ENCODE data around the gene DISC1.
A peak's percentile ranks its signal among the peaks of the same experiment; 100 is the strongest.
"Not testable (repeated sequence)": the region's sequence is repeated elsewhere in the genome, so short reads cannot be mapped to it uniquely, and the experiment has no call there.

Gene DISC1

GRCh38 chr1:231933711-231934626, 307.4 kb downstream of the DISC1 start:
- no peak for DNase-seq (ENCODE audit: low read depth)

DNA sequence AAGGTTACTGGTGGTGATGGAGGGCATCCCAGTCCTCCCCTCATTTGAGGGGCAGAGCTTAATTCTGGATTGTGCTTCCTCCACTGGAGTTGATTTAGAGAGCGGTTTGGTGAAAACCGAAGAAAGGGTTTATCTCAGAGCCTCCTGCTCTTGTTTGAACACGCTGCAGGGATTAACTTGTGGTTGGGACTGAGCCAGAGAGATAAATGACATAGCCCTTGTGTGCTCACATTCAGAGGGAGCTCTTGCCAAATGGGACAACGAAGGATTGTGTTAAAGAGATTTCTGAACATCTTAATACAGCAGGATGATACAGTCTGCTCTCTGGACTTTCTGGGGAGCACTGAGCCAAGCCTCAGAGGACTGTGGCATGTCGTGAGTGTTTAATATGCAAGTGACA, 308.2 kb downstream of the DISC1 start:
- DNase-seq (ENCODE audit: low read depth) = no peak

DNA sequence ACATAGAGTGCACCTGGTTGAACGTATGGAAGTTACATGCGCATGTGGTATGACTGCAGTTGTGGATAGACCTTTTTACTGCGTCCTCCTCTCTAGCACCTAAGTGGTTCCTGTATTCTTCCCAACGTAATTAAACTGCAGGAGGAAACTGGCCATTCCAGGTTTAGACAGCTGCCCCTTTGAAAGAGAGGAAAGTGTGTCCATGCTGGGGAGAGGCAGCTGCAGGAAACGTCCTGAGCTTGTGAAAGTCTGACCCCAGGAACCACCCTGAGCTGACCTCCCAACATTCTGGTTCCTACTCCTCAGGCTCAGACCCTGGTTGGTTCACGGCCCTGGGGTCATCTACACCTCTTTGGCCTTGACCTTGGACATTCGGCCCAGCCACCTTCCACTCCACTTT, 309.3 kb downstream of the DISC1 start:
- DNase-seq (ENCODE audit: low read depth) = no peak

- DNase-seq (ENCODE audit: low read depth) = no peak
Measured at GRCh38 chr1:231936983-231937775, 310.6 kb downstream of the DISC1 start.

- DNase-seq (ENCODE audit: low read depth) = no peak
Measured at GRCh38 chr1:231938211-231938610, 311.6 kb downstream of the DISC1 start.

DNA sequence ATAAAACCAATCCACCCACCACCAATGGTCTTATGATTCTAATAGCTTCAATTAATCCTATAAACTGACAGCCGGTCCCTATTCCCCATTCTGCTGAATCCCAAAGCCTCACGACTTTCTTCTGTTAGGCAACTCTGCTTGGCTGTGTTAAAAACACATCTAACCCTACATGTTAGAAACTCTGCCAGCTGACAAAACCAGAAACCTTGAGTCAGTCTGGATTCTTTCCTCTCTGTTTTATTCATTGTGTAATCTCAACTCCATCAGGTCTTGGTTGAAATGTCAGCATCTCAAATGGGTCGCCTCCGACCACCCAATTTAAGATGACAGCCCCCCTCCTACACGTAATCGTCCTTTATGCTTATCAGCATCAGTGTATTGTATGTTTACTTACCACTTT, 312.1 kb downstream of the DISC1 start:
- no peak for DNase-seq (ENCODE audit: low read depth)

GRCh38 chr1:231939118-231939517, 312.5 kb downstream of the DISC1 start:
- no peak for DNase-seq (ENCODE audit: low read depth)

DNA sequence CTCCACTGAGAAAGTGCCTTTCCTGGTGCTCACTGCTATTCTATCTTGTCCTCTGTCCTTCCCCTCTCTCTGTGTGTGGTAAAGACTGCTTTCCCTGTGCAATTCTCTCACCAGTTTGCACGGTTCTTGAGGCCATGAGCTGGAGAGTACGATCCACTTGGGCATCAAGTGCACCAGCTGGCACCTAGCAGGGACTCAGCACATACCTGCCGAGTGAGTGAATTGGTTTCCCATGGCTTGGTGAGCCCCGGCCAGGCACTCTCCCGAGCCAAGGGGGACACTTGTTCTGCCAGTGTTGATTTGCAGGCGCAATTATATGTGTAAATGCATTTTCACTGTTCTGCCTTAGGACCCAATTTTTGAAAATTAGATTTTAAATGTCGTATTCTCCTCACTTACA, 313.5 kb downstream of the DISC1 start:
- DNase-seq (ENCODE audit: low read depth) = no peak

GRCh38 chr1:231940701-231941100, 314.1 kb downstream of the DISC1 start:
- no peak for DNase-seq (ENCODE audit: low read depth)

DNA sequence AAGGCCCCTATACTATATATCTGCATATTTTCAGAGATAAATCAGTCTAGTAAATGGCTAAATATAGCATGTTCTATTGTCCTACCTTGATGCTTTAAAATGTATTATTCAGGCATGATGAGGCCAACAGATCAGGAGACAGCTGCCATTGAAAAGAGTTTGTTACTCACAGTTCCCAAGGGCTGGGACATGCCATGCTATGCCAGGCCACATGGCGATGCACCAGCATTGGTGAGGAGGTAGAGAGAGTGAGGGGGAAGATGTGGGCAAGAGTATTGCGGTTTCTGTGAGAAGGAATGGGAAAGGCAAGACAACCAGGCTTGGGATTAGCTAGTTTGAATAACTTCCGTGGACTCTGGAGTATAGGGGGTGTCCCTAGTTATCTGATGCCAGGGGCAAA, 316.5 kb downstream of the DISC1 start:
- no peak for DNase-seq (ENCODE audit: low read depth)

DNA sequence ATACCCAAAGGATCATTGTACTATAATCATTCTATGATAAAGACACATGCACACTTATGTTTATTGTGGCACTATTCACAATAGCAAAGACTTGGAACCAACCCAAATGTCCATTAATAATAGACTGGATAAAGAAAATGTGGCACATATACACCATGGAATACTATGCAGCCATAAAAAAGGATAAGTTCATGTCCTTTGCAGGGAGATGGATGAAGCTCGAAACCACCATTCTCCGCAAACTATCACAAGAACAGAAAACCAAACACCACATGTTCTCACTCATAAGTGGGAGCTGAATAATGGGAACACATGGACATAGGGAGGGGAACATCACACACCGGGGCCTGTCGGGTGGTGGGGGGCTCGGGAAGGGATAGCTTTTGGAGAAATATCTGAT, 321.5 kb downstream of the DISC1 start:
- DNase-seq (ENCODE audit: low read depth) = not testable (repeated sequence)

GRCh38 chr1:231949277-231950091, 322.9 kb downstream of the DISC1 start:
- DNase-seq (ENCODE audit: low read depth) = no peak

DNA sequence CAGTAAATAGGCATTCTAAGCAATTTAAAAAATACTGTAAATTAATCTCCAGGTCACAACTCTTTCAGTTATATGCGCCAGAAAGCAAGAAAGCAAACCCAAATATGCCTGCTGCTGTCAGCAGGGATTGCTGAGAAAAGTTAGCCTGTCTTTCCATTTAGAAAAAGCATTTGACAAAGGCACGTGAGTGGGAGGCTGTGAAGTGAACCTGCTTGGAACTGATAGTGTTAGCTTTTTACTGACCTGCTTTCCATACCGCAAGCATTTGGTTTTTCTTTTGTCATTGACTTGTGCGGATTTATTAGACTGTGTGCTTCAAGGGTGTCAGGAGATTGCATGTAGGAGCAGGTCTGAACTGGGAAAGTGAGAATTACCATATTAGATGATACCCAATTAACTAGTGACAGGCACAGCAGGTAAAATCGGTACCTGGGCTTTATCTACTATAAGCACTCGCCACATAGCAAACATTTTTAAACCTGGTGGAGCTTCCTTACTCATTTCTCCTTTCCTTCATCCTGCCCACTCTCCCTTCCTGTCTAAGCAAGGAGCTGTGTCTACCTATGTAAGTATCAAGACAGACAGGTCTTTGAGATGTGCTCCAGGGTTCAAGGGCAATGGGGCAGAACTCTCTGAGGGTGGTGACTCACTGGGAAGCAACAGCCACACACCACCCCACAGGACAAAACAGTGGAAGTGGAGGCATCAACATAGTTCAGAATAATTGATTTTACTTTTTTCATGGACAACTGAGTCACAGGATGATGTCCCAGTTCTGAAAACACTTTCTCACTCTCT, 323.9 kb downstream of the DISC1 start:
- DNase-seq (ENCODE audit: low read depth) = no peak

DNA sequence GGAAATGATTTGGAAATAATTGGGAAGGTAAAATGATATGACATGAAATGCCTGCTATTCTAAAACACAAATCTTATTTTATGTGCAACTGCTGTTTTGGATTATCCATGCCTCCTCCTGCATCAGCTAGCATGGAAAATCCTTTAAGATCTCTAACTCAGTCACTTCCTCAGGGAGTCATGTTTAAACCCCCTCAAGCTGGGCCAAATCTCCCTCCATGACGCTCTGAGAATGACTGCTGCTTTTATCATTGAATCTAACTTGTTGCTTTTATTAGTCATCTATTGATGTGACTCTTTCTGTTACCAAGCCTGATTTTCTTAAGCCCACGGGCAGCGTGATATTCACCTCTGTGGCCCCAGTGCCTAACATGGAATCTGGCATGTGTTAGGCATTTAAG, 324.8 kb downstream of the DISC1 start:
- DNase-seq (ENCODE audit: low read depth) = peak; percentile 24

- DNase-seq (ENCODE audit: low read depth) = no peak
Measured at GRCh38 chr1:231952154-231952553, 325.6 kb downstream of the DISC1 start.

DNA sequence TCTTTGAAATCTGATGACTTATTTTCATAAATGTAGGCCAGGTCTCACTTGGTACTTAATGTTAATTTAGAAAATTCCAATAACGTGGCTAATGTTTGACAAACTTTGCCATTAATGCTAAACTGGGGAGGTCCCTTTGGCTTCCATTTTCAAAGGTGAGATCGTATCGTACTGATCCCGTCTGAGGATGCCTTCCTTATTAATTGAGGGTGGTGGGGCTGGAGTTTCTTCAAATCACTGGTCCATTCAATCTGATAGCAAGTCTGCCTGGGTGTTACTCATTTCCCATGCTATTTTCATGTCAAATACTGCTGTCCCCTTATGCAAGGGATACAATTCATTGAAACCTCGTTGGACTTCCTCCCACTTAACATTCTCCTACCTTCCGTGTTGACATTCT, 327.1 kb downstream of the DISC1 start:
- DNase-seq (ENCODE audit: low read depth) = no peak

DNA sequence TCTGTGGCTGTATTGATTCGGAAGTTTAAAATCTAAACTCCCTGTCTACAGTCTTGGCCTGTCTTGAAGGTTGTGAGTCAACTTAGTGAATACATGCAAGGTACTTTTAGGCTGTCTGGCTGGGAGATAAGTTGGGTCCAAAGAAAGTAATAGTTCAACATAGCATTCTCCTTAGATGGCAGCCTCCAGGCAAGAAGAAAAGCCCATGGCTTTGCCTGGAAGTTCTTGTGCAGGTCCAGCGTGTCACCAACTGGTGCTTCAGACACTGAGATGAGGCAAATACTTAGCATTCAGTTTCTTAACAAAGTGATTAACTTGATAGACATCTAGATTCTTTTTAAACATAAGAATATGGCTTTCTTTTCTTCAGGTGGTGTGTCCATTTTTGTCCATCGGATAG, 328.2 kb downstream of the DISC1 start:
- no peak for DNase-seq (ENCODE audit: low read depth)

DNA sequence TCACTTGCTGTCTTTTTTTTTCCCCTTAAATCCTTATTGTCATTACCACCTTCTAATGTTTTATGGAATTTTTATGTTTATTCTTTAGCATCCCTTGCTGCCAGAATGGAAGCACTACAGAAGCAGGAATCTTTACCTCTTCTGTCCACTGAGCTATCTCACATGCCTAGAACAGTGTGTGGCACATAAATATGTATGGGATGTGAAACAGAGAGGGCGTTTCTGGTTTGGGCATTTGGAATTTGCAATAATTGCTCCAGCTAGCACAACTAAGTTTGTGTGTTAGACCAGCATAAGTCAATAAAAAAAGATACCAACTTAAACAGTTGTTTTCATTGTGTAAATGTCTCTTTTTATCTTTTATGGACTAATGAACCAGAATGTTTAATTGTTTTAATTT, 330.8 kb downstream of the DISC1 start:
- no peak for DNase-seq (ENCODE audit: low read depth)

- DNase-seq (ENCODE audit: low read depth) = no peak
Measured at GRCh38 chr1:231958448-231958847, 331.9 kb downstream of the DISC1 start.

GRCh38 chr1:231959225-231959884, 332.8 kb downstream of the DISC1 start:
- no peak for DNase-seq (ENCODE audit: low read depth)

- DNase-seq (ENCODE audit: low read depth) = not testable (repeated sequence)
Measured at GRCh38 chr1:231961801-231962200, 335.2 kb downstream of the DISC1 start.
